ENCODE data around the gene ORC4. TPM values are rescaled to one million over a fixed set of nuclear protein-coding genes. Genes with fewer than 3 reads are reported as not detected.

ORC4 gene
- total and polyA plus RNA-seq, 8 donors = 4.9 to 86.1 (median 9.6) TPM

- 95 to 100% (median 97%) methylated on average over 1 of the region's 1 CpG for WGBS, 5 donors
- no peak overlapping the region for H3K4me3 ChIP-seq
- no peaks in the 10 kb centered on the region for H3K9me3 ChIP-seq
- no peak overlapping the region for H3K27ac ChIP-seq
- no peaks in the 10 kb centered on the region for H3K27me3 ChIP-seq
- intact Hi-C loops (cut with DNase I; ENCODE audit: low total_unique reads) = no loop called here
- TF ChIP-seq EP300 (IDR thresholded peaks at IDR 0.05) (no peak), POLR2A (IDR thresholded peaks at IDR 0.05) (no peak), POLR2AphosphoS5 (IDR thresholded peaks at IDR 0.05) (no peak)
- TF ChIP-seq, protein P1, sequence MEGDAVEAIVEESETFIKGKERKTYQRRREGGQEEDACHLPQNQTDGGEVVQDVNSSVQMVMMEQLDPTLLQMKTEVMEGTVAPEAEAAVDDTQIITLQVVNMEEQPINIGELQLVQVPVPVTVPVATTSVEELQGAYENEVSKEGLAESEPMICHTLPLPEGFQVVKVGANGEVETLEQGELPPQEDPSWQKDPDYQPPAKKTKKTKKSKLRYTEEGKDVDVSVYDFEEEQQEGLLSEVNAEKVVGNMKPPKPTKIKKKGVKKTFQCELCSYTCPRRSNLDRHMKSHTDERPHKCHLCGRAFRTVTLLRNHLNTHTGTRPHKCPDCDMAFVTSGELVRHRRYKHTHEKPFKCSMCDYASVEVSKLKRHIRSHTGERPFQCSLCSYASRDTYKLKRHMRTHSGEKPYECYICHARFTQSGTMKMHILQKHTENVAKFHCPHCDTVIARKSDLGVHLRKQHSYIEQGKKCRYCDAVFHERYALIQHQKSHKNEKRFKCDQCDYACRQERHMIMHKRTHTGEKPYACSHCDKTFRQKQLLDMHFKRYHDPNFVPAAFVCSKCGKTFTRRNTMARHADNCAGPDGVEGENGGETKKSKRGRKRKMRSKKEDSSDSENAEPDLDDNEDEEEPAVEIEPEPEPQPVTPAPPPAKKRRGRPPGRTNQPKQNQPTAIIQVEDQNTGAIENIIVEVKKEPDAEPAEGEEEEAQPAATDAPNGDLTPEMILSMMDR (IDR thresholded peaks at IDR 0.05) = no peak
- H3K4me1 ChIP-seq = peaks cover 0 to 6% (median 0%) of the 10 kb centered on the region in 4 donors
- peaks cover 0 to 6% (median 3%) of the 10 kb centered on the region in 4 donors for H3K36me3 ChIP-seq
- DNase-seq = no peak
Measured at GRCh38 chr2:148039783-148040182, 19.2 kb upstream of the ORC4 start.

- Histone ChIP-seq H3K27me3 (no peaks in the 10 kb centered on the region), H3K4me3 (no peak overlapping the region), H3K9me3 (no peaks in the 10 kb centered on the region), H3K36me3 (no peaks in the 10 kb centered on the region), H3K4me1 (peaks cover 0 to 34% (median 13%) of the 10 kb centered on the region in 4 donors), H3K27ac (no peak overlapping the region)
- 49 to 62% (median 51%) methylated on average over 4 of the region's 4 CpGs for WGBS, 5 donors
- intact Hi-C loops (cut with DNase I; ENCODE audit: low total_unique reads) = no loop called here
- no peak for DNase-seq
- TF ChIP-seq POLR2AphosphoS5 (IDR thresholded peaks at IDR 0.05) (no peak), EP300 (IDR thresholded peaks at IDR 0.05) (no peak), POLR2A (IDR thresholded peaks at IDR 0.05) (no peak)
- TF ChIP-seq, protein P1 (IDR thresholded peaks at IDR 0.05) = no peak
Measured at GRCh38 chr2:148032215-148032614, 11.7 kb upstream of the ORC4 start.

GRCh38 chr2:148031152-148031551, 10.6 kb upstream of the ORC4 start:
- intact Hi-C loops (cut with DNase I; ENCODE audit: low total_unique reads) = no loop called here
- TF ChIP-seq POLR2AphosphoS5 (IDR thresholded peaks at IDR 0.05) = no peak
- no peak for TF ChIP-seq EP300 (IDR thresholded peaks at IDR 0.05)
- TF ChIP-seq, protein P1 (IDR thresholded peaks at IDR 0.05) = no peak
- no peak for TF ChIP-seq POLR2A (IDR thresholded peaks at IDR 0.05)
- H3K36me3 ChIP-seq = no peaks in the 10 kb centered on the region
- no peak for DNase-seq
- H3K27me3 ChIP-seq = no peaks in the 10 kb centered on the region
- no peak overlapping the region for H3K27ac ChIP-seq
- no peaks in the 10 kb centered on the region for H3K9me3 ChIP-seq
- H3K4me1 ChIP-seq = peaks cover 0 to 34% (median 13%) of the 10 kb centered on the region in 4 donors
- H3K4me3 ChIP-seq = no peak overlapping the region

GRCh38 chr2:148028781-148029180, 8.2 kb upstream of the ORC4 start:
- 64 to 92% (median 78%) methylated on average over 1 of the region's 1 CpG for WGBS, 5 donors
- TF ChIP-seq POLR2A (IDR thresholded peaks at IDR 0.05) (no peak), POLR2AphosphoS5 (IDR thresholded peaks at IDR 0.05) (no peak), EP300 (IDR thresholded peaks at IDR 0.05) (no peak)
- TF ChIP-seq, protein P1 (IDR thresholded peaks at IDR 0.05) = no peak
- peak in 1 of 2 donors; percentile 12 for DNase-seq
- Histone ChIP-seq H3K4me1 (peaks cover 7 to 47% (median 21%) of the 10 kb centered on the region in 4 donors), H3K27me3 (no peaks in the 10 kb centered on the region), H3K4me3 (no peak overlapping the region), H3K27ac (no peak overlapping the region), H3K9me3 (no peaks in the 10 kb centered on the region), H3K36me3 (no peaks in the 10 kb centered on the region)
- intact Hi-C loops (cut with DNase I; ENCODE audit: low total_unique reads) = no loop called here

All from stomach (tissue), 9 donors.